Nucleus accumbens (tissue), 56 donors: ENCODE measurements around the gene SH3D21.

Experiments used
- DNase-seq, 56 donors: peaks; one replicate each; lab custom pipeline; 2025; lab: John Stamatoyannopoulos, UW

Gene SH3D21

DNA sequence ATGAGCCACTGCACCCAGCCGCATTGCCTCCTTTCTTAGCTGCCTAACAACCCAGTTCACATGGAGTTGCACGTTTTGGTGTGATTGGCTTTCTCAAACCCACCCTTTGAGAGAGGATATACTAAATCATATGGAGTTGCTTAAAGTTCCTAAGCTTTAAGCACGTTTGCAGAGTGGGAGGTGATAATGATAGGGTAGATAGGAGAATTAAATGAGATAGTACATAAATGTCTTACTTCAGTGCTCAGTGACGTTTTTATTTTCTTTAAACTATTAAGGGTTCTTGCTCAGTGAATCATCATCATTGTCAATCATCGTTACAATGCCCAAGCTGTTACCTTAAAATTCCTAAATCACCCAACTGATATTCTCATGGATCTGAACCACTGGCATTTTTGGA, 2.9 kb upstream of the SH3D21 start:
- DNase-seq: no peak

DNA sequence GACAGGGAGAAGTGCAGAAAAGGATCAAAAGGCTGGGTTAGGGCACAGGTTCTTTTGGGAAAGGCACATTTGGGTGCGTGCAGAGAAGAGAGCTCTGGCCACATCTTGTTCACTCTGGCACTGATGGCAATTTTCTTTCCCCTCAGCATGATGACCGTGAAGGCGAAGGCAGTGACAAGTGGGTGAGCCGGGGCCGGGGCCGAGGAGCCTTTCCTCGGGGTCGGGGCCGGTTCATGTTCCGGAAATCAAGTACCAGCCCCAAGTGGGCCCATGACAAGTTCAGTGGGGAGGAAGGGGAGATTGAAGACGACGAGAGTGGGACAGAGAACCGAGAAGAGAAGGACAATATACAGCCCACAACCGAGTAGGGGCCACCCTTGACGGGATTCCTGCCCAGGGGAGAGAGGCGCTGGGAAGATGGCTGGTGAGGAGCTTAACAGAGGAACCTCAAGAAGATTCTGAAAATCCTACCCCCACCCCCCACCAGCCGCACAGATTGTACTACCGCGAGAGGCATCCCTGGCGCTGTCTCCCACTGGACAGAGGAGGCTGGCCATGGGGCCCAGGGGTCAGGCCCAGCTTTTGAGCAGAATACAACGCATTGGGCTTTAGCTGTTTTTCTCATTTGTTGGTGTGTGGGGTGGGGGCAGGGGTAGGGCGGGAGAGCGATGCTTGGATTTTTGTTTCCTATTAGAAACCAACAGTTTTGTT, 2.4 kb upstream of the SH3D21 start:
- no peak for DNase-seq

DNA sequence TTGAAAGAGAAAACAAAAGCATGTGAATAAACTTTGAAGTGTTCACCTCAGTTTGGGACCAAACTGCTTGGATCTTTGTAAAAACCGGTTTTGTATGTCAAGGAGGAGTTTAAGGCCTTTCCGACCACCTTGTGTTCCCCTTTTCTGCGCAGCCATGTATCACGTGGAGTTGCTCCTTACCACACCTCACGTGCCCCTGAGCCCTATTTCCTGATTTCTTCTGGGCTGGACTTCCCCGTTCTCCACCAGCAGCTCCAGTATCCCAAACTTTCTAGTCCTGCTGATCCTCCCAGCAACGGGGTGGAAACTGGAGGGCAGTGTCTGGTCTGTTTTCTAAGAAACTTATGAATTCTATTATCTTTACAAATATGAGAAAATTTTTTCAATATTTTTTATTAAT, 1.6 kb upstream of the SH3D21 start:
- DNase-seq: peak in 1 of 56 donors; percentile 5

DNA sequence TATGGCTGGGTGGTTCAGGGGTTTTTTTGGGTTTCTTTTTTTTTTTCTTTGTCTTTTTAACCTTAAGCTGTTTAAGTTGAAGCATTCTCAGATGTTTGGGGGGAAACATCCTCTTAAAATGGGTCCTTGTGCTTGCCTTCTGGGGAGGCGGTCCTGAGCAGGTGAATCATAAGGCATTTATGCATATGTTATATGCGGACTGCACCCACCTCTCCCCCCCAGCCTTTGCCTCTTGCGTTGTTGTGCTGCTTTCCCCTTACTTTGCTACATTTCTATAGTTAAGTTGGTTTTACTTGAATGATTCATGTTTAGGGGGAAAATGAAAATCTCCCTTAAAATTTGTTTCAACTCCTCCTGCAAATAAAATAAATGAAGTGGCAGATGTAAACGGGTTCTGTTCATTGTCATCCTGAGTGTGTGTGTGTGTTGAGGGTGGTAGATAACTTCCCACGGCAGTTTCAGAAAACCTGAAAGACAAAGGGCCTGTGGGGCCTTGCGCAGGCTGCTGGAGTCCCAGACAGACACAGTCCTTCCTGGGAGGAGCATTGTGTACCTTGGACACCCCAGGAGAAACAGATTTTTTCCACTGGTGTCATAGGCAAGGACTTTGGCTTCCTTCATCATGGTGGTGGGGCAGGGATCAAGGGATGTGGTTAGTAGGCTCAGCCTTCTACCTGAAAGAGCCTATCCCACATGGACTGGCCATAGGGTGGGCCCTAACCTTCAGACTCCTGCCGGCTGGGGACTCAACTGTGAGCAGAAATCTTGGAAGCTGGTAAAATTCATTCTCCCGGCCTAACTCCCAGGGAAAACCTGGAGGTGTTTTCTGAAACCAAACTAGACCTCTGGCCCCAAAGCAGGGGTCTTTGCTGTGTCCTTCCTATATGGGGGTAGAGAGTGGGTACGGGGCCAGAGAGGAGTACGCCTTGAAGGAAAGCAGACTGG, 926 bp upstream of the SH3D21 start:
- no peak for DNase-seq

DNA sequence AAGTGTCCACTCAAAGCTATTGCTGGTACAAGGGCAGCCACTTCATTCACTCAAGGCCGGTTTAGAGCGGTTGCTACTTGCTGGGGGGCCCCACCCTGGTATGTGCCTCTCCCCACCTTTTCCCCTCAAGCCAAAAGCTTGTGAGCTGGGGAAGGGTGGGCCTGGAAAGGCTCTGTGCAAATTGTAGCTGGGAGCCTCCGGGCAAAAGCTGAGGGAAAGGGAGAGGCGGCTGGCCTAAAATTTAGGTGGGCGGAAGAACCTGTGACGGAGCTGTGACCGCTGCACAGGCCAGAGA, 306 bp upstream of the SH3D21 start:
- no peak for DNase-seq

DNA sequence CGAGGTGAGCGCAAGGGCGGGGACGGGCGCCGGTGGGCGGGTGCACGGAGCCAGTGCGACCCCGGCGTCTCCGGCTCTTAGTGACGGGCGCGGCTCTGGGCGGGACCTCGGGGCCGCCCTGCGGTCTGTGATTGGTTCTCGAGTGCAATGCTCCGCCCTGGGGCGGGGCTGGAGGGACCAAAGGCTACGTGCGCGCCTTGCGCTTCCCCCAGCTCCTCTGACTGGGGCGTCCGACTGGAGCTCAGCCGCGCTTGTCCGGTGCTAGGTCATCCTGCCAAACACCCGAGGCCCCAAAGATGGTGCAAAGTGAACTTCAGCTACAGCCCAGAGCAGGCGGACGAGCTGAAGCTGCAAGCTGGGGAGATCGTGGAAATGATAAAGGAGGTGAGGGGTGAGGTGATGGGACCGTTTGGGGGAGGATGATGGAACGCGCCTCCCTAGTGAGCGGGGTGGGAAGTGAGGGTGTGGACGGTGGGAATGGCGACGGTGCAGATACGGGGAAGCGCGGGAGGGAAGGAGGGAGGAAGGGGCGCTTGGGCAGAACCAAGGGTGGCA, 811 bp downstream of the SH3D21 start:
- DNase-seq: peak in 54 of 56 donors; percentile 29 to 93 (median 77)

DNA sequence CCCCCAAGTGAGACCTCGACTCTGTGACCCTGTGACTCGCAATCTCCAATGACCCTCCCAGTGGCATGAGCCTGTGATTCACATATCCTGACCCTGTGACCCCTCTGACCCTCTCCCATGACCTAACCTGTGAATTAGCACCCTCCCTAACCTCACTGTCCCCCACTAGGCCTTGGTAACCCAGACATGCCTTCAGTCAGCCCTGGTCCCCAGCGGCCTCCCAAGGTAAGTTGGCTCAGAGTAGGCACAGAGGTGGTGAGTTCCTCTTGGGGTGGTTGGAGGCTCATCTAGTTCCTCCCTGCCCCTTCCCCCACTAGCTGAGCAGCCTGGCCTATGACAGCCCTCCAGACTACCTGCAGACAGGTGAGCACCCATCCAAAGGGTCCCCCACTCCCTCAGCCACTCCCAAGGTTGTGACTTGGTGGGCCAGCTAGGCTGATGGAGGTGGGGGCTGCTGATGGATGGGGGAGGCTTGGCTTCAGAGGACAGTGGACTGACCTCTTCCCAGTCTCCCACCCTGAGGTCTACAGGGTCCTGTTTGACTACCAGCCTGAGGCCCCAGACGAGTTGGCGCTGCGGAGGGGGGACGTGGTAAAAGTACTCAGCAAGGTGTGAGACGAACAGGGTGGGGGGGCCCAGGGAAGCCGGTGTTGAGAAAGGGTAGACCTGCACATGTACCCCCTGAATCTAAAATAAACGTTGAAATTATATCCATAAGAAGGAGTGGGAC, 1.6 kb downstream of the SH3D21 start:
- no peak for DNase-seq

DNA sequence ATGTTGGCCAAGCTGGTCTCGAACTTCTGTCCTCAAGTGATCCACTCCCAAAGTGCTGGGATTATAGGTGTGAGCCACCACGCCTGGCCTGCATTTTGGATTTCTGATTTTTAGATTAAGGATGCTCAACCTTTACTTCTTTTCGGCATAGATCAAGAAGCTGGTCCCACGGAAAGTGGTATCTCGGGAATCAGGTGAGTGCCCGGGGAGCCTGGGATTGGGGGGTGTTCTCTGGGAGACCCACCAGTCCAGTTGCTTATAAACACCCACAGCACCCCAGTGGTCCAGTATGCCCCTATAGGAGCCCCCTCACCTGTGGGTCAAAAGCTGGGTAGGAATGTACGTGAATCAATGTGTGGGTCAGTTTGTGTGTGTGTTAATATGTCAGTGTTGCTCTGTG, 3.2 kb downstream of the SH3D21 start:
- no peak for DNase-seq

DNA sequence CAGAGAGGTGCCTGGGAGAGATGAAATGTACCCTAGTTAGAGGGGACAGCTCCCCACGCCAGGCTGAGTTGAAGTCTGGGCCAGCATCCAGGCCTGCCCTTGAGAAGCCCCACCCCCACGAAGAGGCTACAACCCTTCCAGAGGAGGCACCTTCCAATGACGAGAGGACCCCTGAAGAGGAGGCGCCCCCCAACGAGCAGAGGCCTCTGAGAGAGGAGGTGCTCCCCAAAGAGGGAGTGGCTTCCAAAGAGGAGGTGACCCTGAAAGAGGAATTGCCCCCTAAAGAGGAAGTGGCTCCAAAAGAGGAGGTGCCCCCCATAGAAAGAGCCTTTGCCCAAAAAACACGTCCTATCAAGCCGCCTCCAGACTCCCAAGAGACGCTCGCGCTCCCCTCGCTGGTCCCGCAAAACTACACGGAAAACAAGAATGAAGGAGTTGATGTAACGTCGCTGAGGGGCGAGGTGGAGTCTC, 14.2 kb downstream of the SH3D21 start:
- no peak for DNase-seq

DNA sequence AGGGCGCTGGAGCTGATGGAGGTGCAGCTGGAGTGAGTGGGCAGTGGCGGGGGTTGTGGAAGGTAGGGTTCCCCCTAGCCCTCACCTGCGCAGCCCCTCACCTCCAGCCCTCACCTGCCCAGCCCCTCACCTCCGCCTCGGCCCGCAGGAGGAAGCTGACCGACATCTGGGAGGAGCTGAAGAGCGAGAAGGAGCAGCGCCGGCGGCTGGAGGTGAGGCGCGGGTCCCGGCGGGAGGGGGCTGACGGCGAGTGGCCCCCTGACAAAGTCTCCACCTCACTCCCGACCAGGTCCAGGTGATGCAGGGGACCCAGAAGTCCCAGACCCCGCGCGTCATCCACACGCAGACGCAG, 14.6 kb downstream of the SH3D21 start:
- DNase-seq: no peak

DNA sequence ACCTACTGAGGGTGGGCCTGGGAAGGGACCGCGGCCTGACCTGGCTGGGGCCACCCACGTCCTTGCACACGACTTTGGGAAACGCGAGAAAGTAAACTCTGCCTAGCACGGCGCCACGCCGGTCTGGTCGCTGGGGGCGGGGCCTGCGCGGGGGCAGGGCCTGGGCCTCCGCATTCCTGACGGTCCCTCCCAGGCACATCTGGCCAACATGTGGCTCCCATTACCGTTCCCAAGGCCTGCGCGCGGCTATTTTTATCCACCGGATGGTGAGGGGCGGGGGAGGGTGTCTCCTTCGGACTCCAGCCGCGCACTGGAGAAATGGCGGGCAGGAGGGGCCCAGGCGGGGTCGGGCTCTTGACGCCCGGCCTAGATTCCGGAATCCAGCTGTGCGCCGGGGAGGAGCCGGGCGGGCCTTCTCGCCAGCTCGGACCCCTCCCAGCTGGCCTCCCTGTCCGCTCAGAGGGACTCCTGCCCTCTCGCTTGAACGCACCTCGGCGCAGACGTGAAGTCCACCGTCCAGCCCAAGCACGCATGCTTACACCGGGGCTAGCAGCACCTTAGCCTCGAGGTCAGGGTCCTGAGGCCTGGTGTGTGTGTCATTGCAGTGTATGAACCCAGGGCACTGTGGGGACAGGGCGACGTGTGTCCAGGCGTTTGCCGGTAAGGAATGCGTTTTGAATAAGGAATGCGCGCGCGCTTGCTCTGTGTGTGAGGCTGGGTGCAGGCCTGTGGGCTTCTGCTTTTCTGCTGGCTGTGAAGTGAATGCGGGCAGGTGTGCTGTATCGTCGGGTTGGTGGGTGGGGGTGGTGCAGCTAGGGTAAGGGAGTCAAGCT, 15.2 kb downstream of the SH3D21 start:
- no peak for DNase-seq

DNA sequence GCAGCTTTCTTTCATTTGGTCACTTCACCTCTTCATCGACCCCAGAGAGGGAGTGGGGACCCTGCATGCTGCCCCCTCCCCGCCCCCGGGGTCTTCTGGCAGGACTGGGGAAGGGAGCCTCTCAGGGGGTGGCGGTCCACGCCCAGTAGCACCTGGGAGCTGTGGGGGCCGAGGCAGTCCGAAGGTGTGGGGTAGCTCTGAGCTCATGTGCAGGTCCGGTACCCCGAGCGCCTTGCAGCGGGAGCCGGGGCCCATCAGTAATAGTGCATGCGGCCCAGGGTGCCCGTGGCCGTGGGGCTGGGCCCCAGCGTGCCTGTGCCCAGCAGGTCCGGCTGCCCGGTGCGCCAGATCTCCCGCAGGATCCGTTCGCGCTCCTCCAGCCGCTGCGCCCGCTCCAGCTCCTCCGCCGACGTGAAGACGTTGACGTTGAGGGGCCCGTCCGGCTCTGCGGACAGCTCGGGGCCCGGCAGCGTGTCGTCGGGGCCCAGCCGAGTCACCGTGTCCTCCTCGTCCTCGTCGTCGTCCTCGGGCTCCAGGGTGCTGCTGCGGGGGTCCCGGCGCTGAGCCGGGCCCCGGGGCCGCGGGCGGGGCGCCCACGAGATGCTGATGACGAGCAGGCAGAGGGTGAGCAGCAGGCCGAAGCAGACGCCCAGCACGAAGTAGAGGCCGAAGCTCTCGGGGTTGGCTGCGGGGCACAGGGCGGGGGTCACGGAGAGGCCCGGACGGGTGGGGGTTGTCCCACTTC, 16.0 kb downstream of the SH3D21 start:
- DNase-seq: no peak

DNA sequence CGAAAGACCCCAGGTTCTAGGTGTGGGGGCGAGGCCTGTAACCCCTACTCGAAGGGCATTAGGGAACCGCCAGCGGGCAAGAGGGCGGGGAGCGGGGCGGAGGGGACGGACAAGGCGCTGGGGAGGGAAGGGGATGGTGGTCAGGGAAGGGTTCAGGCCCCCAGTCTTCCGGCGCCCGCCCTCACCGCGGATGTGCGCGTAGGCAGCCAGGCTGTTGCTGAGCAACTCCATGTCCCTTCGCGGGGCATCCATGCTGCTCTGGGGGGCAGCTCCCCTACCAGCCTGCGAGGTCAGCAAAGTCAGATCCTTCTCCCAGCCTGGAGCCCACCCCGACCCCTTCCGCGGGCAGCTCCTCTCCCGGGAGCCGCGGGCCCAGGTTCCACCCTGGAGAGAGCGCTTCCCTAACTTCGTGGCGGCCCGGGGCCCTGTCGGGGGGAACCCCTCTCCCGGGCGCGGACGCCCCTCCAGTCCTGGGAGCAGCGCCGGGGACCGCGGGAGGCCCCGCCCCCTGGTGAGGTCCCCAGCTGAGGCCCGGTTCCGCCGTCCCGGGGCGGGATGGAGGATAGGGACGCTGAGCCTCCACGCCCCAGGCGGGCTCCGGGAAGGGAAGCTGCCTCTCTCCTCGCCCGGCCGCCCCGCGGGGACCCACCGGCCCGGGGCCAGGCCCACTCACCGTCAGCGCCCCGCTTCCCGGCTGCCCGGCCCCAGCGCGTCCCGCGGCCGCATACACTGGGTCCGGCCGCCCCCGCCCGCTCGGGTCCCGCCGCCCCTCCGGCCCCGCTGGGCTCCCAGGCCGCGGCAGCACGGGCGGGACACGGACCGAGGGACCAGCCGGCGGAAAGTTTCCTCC, 16.8 kb downstream of the SH3D21 start:
- peak in 1 of 56 donors; percentile 64 for DNase-seq

DNA sequence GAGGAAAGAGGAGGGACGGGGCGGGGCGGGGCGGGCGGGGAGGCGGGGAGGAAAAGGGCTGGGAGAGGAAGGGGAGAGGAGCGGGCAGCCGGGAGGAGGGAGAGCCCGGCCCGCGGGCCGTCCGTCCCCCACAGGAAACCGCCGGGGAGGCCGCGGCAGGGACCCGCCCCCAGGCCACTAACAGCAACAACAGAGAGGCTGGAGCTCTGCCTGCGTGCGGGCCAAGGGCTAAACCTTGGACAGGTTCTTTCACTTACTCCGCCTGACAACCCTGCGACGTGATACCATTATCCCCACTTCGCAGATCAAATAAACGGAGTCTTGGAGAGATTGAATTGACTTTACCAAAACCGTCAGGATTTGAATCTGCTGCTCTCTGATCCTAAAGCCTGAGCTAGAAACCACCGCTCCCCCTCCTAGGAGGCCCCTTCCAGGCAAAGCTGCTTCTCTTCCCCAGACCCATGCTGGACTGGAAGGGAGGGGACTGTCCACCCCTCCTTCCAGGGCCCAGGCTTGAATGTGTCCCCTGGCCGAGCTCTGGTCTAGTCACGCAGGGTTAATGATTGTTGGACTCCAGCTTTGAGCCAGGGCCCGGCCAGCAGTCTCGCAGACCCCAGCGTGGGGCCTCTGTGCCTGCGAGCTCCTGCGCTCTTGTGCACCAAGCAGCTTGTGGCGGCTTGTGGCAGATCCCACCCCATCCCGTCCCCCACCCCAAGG, 17.6 kb downstream of the SH3D21 start, which contains the start of gene EVA1B:
TSS of gene EVA1B (minus strand) at position 10 of the 717 bp plus-strand sequence. CDS start 608 bp downstream, outside the sequence.
- DNase-seq: peak in 24 of 56 donors; percentile 7 to 64 (median 20)

DNA sequence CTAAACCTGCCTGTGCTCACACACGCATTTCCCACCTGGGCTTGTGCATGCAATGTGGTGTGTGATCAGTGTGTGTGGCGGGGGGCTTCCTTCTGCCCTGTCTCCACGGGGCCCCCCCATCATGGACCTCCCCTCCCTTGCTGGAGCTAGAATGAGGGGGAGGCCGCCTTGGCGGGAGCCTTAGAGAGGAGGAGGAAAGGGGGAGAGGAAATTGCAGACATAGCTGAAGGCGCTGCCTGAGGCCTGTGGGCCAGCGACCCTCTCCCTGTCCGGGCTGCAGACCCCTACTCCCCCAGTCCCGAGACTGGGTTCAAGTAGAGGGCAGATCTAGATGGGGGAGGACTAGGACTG, 18.2 kb downstream of the SH3D21 start:
- no peak for DNase-seq

DNA sequence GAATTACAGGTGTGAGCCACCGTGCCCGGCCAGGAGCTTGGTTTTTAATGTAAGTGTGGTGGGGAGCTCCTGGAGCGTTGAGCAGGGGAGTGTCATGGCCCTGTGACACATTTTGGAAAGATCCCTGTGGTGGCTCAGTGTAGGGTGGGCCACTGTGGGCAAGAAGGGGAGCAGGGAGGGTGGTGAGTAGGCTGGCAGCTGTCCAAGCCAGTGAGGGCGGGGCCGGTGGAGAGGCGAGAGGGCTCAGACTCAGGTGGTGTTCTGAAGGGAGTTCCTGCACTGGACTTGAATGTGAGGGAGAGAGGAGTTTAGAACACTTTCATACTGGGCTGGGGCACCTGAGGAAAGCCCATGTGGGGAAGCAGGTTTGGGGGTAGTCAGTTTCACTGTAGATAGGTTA, 20.3 kb downstream of the SH3D21 start:
- no peak for DNase-seq

DNA sequence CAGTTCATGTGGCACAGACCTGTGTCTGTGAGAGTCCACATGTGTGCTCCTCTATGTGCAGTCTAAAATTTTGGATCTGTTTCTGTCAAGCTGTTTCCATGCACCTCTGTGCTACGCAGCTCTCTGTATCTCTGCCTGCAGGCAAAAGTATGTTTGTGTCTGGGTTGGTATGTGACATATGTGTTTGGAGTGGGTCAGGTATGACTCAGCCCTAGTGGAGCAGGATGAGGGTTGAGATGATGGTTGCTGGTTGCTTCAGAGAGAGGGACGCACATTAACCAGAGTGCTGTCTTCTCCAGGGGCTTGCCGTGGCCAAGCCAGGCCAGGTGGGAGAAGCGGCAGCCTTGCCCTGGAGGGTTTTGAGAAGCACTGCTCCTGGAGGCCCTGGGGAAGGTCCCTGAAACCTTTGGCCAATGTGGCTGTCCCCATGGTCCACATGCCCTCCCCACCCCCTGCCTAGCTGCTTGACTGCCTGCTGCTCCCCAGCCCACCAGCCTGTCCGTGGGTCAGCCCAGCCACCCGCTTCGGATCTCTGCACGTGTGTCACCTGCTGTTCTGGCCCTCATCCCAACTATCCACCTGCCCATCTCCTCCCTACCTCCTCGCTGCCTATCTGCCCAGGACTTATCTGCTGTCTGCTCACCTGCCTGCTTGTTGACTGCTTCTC, 21.4 kb downstream of the SH3D21 start:
- no peak for DNase-seq
